OCI-LY3 (cell line): ENCODE measurements around the gene SLC4A9.
"Not testable (repeated sequence)": the region's sequence is repeated elsewhere in the genome, so short reads cannot be mapped to it uniquely, and the experiment has no call there.

Experiments
- H2AFZ ChIP-seq: fragments of 200-600, 300-600 bp; shearing (Covaris generic); 2 replicates; pipeline ENCODE4 v1.6.0; 2014; ENCODE audit warnings: antibody characterized with exemption, low read depth, low read length
- H3K27ac ChIP-seq: fragments of 200-600, 300-600 bp; sonication (generic); 2 replicates; pipeline ENCODE4 v1.5.1; 2014; ENCODE audit warnings: mild to moderate bottlenecking, low read length, moderate library complexity, mixed read lengths
- H3K27me3 ChIP-seq: fragments of 200-600, 300-600 bp; sonication (generic); 2 replicates; pipeline ENCODE4 v1.6.1; 2014; ENCODE audit warnings: low read depth, low read length, mixed read lengths
- H3K36me3 ChIP-seq: fragments of 200-600, 300-600 bp; sonication (generic); replicated peaks from 2 replicates; pipeline ENCODE3; 2014; ENCODE audit warnings: low read depth, low read length, mixed read lengths
- H3K4me1 ChIP-seq: fragments of 300-600, 200-600 bp; sonication (generic); 2 replicates; pipeline ENCODE4 v1.6.1; 2014; ENCODE audit warnings: low read length, mixed read lengths
- H3K4me2 ChIP-seq: fragments of 200-600, 300-600 bp; sonication (generic); 2 replicates; pipeline ENCODE4 v1.6.1; 2014; ENCODE audit warnings: low read length, mixed read lengths
- H3K4me3 ChIP-seq: fragments of 300-600, 200-600 bp; sonication (generic); 2 replicates; pipeline ENCODE4 v1.5.1; 2014; ENCODE audit warnings: antibody characterized with exemption, mild to moderate bottlenecking, low read length, moderate library complexity
- H3K79me2 ChIP-seq: fragments of 300-600, 200-600 bp; shearing (Covaris generic); 2 replicates; pipeline ENCODE4 v1.6.1; 2014; ENCODE audit warnings: mild to moderate bottlenecking, low read length, mixed read lengths
- H3K9ac ChIP-seq: fragments of 300-600, 200-600 bp; shearing (Covaris generic); 2 replicates; pipeline ENCODE4 v1.6.0; 2014; ENCODE audit warnings: mild to moderate bottlenecking, low read length, moderate library complexity
- H3K9me3 ChIP-seq: fragments of 200-600, 300-600 bp; shearing (Covaris generic); 2 replicates; pipeline ENCODE4 v1.6.1; 2014; ENCODE audit warnings: low read length, mixed read lengths; ENCODE audit not compliant: insufficient read depth
- H4K20me1 ChIP-seq: fragments of 200-600, 300-600 bp; sonication (generic); 2 replicates; pipeline ENCODE4 v1.6.1; 2016; ENCODE audit warnings: low read length, mixed read lengths; ENCODE audit not compliant: insufficient read depth
- CTCF ChIP-seq: fragments of 200-600, 300-600 bp; sonication (generic); IDR thresholded peaks from 2 replicates; pipeline ENCODE4 v1.5.1; 2014; ENCODE audit warnings: antibody characterized with exemption, low read length, low read depth
- EZH2phosphoT487 ChIP-seq: fragments of 200-600 bp; shearing (Covaris generic); IDR thresholded peaks from 2 replicates; pipeline ENCODE4 v1.6.1; 2018; ENCODE audit warnings: antibody characterized with exemption, mixed run types, low read depth

Gene SLC4A9

GRCh38 chr5:140420665-140421361 is 60.8 kb downstream of the SLC4A9 start:
- Histone ChIP-seq H3K9ac (no peak overlapping the region), H3K79me2 (peaks cover 98% of the 10 kb centered on the region), H3K9me3 (no peaks in the 10 kb centered on the region), H4K20me1 (peaks cover 66% of the 10 kb centered on the region), H3K27ac (no peak overlapping the region), H3K4me2 (no peak overlapping the region), H3K4me3 (no peak overlapping the region), H3K27me3 (no peaks in the 10 kb centered on the region), H3K36me3 (peaks cover 2% of the 10 kb centered on the region), H2AFZ (no peak overlapping the region), H3K4me1 (no peaks in the 10 kb centered on the region)
- no peak for TF ChIP-seq CTCF
- TF ChIP-seq EZH2phosphoT487 = no peak

GRCh38 chr5:140421375-140421774 is 61.4 kb downstream of the SLC4A9 start:
- Histone ChIP-seq H3K79me2 (peaks cover 97% of the 10 kb centered on the region), H4K20me1 (peaks cover 66% of the 10 kb centered on the region)
- not testable (repeated sequence) for H3K9ac ChIP-seq, H3K27me3 ChIP-seq, H2AFZ ChIP-seq, H3K4me1 ChIP-seq, H3K9me3 ChIP-seq, H3K4me3 ChIP-seq, H3K36me3 ChIP-seq, H3K4me2 ChIP-seq, H3K27ac ChIP-seq

GRCh38 chr5:140423609-140424008 is 63.6 kb downstream of the SLC4A9 start:
- no peaks in the 10 kb centered on the region for H3K9me3 ChIP-seq
- no peak overlapping the region for H3K4me3 ChIP-seq
- no peak overlapping the region for H2AFZ ChIP-seq
- no peak overlapping the region for H3K27ac ChIP-seq
- peaks cover 60% of the 10 kb centered on the region for H4K20me1 ChIP-seq
- H3K4me2 ChIP-seq = no peak overlapping the region
- H3K79me2 ChIP-seq = peaks cover 78% of the 10 kb centered on the region
- no peak overlapping the region for H3K9ac ChIP-seq
- H3K27me3 ChIP-seq = no peaks in the 10 kb centered on the region
- no peaks in the 10 kb centered on the region for H3K4me1 ChIP-seq
- peaks cover 2% of the 10 kb centered on the region for H3K36me3 ChIP-seq
- TF ChIP-seq EZH2phosphoT487 (no peak), CTCF (no peak)

- H4K20me1 ChIP-seq = peaks cover 55% of the 10 kb centered on the region
- H3K4me2 ChIP-seq = no peak overlapping the region
- no peak overlapping the region for H3K9ac ChIP-seq
- H3K27me3 ChIP-seq = no peaks in the 10 kb centered on the region
- no peak overlapping the region for H3K4me3 ChIP-seq
- TF ChIP-seq EZH2phosphoT487 (no peak), CTCF (no peak)
- no peaks in the 10 kb centered on the region for H3K4me1 ChIP-seq
- H2AFZ ChIP-seq = no peak overlapping the region
- H3K27ac ChIP-seq = no peak overlapping the region
- peaks cover 2% of the 10 kb centered on the region for H3K36me3 ChIP-seq
- no peaks in the 10 kb centered on the region for H3K9me3 ChIP-seq
- H3K79me2 ChIP-seq = peaks cover 75% of the 10 kb centered on the region
Observed at GRCh38 chr5:140424135-140424534, 64.1 kb downstream of the SLC4A9 start.
